DND-41 (cell line): ENCODE results near the gene ILF3.

Experiments used
- ATAC-seq: fragments of 200-7000 bp; cut with Tn5 transposase; 3 replicates; pipeline ENCODE4 v1.9.1; 2021; ENCODE audit warnings: low read depth; ENCODE audit not compliant: insufficient read depth
- DNase-seq: peaks from one replicate; pipeline ENCODE4 v3.0.0-alpha.2; 2020
- H2AFZ ChIP-seq: 2 replicates; pipeline ENCODE4 v1.6.0; 2012; ENCODE audit warnings: low read depth, low read length
- H3K27ac ChIP-seq: 2 replicates; pipeline ENCODE4 v1.5.1; 2012; ENCODE audit warnings: low read length, inconsistent platforms
- H3K27me3 ChIP-seq: fragments of 200-600 bp; sonication (generic); 2 replicates; pipeline ENCODE4 v1.6.0; 2012; ENCODE audit warnings: low read length, mild to moderate bottlenecking, inconsistent platforms; ENCODE audit not compliant: insufficient read depth, poor library complexity
- H3K36me3 ChIP-seq: 2 replicates; pipeline ENCODE4 v1.5.1; 2012; ENCODE audit warnings: low read length, inconsistent platforms; ENCODE audit not compliant: insufficient read depth
- H3K4me1 ChIP-seq: 2 replicates; pipeline ENCODE4 v1.5.1; 2012; ENCODE audit warnings: mild to moderate bottlenecking, low read length; ENCODE audit not compliant: insufficient read depth
- H3K4me2 ChIP-seq: 2 replicates; pipeline ENCODE4 v1.6.0; 2012; ENCODE audit warnings: mild to moderate bottlenecking, moderate library complexity, low read length, inconsistent platforms; ENCODE audit not compliant: insufficient read depth
- H3K4me3 ChIP-seq, 2 experiments: fragments of 200-600 bp in 1 of 2; shearing (Covaris generic) in 1 of 2; 2 replicates each; pipeline ENCODE4 v1.5.1; 2012 to 2016; ENCODE audit warnings: inconsistent platforms in 2 of 2, low read length in 2 of 2, mild to moderate bottlenecking in 2 of 2, low read depth in 1 of 2, moderate library complexity in 1 of 2
- H3K79me2 ChIP-seq: 2 replicates; pipeline ENCODE4 v1.6.0; 2012; ENCODE audit warnings: low read length, inconsistent platforms; ENCODE audit not compliant: insufficient read depth
- H3K9ac ChIP-seq: 2 replicates; pipeline ENCODE4 v1.6.0; 2012; ENCODE audit warnings: low read depth, mild to moderate bottlenecking, inconsistent platforms, low read length, moderate library complexity
- H3K9me3 ChIP-seq: 2 replicates; pipeline ENCODE4 v1.5.1; 2012; ENCODE audit warnings: low read length, moderate library complexity, mild to moderate bottlenecking, inconsistent platforms; ENCODE audit not compliant: insufficient read depth, severe bottlenecking
- H4K20me1 ChIP-seq: 2 replicates; pipeline ENCODE4 v1.6.0; 2012; ENCODE audit warnings: low read length; ENCODE audit not compliant: insufficient read depth
- CTCF ChIP-seq: IDR thresholded peaks from 2 replicates; pipeline ENCODE4 v1.5.1; 2012; ENCODE audit warnings: borderline replicate concordance, low read length, moderate library complexity, mild to moderate bottlenecking; ENCODE audit not compliant: poor library complexity, severe bottlenecking; ENCODE audit errors: extremely low read depth
- EZH2 ChIP-seq: IDR thresholded peaks from 3 replicates; pipeline ENCODE4 v1.6.1; 2012; ENCODE audit warnings: borderline replicate concordance, low read depth, mild to moderate bottlenecking, moderate library complexity, low read length, inconsistent platforms; ENCODE audit not compliant: severe bottlenecking

The ILF3 gene

GRCh38 chr19:10730932-10731331, 76.8 kb downstream of the ILF3 start:
- Histone ChIP-seq H3K27ac (no peak overlapping the region), H3K9ac (no peak overlapping the region), H3K4me3 (no peak overlapping the region), H3K4me2 (no peak overlapping the region), H3K27me3 (no peaks in the 10 kb centered on the region), H3K9me3 (no peaks in the 10 kb centered on the region), H3K79me2 (peaks cover 98% of the 10 kb centered on the region), H3K4me1 (no peaks in the 10 kb centered on the region), H3K36me3 (peaks cover 18% of the 10 kb centered on the region), H2AFZ (no peak overlapping the region), H4K20me1 (peaks cover 69% of the 10 kb centered on the region)
- no peak for ATAC-seq
- no peak for DNase-seq
- TF ChIP-seq CTCF = no peak
- no peak for TF ChIP-seq EZH2

- H3K9ac ChIP-seq = no peak overlapping the region
- no peak for TF ChIP-seq EZH2
- TF ChIP-seq CTCF = no peak
- no peak overlapping the region for H3K4me2 ChIP-seq
- H4K20me1 ChIP-seq = peaks cover 51% of the 10 kb centered on the region
- H3K27ac ChIP-seq = no peak overlapping the region
- no peak overlapping the region for H3K4me3 ChIP-seq
- no peak overlapping the region for H2AFZ ChIP-seq
- no peaks in the 10 kb centered on the region for H3K4me1 ChIP-seq
- H3K9me3 ChIP-seq = peaks cover 3% of the 10 kb centered on the region
- peaks cover 17% of the 10 kb centered on the region for H3K36me3 ChIP-seq
- DNase-seq (no peak), ATAC-seq (no peak)
- no peaks in the 10 kb centered on the region for H3K27me3 ChIP-seq
- H3K79me2 ChIP-seq = peaks cover 98% of the 10 kb centered on the region
These were observed 81.6 kb downstream of the ILF3 start for GRCh38 chr19:10735741-10736140.

- Histone ChIP-seq H3K4me1 (no peaks in the 10 kb centered on the region), H3K9ac (no peak overlapping the region), H3K4me3 (no peak overlapping the region), H2AFZ (no peak overlapping the region), H4K20me1 (peaks cover 46% of the 10 kb centered on the region), H3K79me2 (peaks cover 98% of the 10 kb centered on the region), H3K27ac (no peak overlapping the region), H3K9me3 (peaks cover 3% of the 10 kb centered on the region), H3K27me3 (no peaks in the 10 kb centered on the region), H3K36me3 (peaks cover 17% of the 10 kb centered on the region), H3K4me2 (no peak overlapping the region)
- TF ChIP-seq EZH2 (no peak), CTCF (no peak)
- no peak for DNase-seq
- no peak for ATAC-seq
These were observed 82.0 kb downstream of the ILF3 start for GRCh38 chr19:10736189-10736588.
